ENCODE results near the gene COA1.

Gene COA1

DNA sequence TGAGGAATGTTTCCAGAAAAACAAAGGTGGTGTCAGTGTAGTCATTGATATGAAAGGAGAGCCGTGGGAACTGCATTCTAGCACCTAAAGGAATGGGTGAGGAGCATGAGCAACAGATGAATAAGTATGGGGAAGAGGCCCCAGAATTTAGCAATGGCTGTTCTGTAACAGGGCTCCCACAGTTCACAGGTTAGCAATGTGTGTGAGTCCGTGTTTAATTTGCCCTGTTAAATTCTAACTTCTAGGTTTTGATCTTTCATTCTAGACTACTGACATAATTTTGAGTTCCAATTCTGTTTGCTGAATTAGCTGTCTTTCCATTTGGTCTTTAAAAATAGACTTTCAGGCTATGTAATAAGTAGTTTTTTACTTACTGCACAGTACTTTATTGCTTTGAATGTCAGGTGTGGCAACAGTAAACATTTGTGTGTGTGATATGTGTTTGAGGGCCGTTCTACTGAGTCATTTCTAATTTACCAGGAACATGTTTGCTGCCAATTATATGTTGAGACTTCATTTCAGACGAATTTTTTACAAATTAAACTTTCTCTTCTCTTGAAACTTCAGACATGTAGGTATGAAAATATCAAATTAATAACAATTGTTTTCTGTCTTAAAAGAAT, 137.7 kb downstream of the COA1 start:
- no peak for DNase-seq (ENCODE audit: low read depth in 3 of 3)

DNA sequence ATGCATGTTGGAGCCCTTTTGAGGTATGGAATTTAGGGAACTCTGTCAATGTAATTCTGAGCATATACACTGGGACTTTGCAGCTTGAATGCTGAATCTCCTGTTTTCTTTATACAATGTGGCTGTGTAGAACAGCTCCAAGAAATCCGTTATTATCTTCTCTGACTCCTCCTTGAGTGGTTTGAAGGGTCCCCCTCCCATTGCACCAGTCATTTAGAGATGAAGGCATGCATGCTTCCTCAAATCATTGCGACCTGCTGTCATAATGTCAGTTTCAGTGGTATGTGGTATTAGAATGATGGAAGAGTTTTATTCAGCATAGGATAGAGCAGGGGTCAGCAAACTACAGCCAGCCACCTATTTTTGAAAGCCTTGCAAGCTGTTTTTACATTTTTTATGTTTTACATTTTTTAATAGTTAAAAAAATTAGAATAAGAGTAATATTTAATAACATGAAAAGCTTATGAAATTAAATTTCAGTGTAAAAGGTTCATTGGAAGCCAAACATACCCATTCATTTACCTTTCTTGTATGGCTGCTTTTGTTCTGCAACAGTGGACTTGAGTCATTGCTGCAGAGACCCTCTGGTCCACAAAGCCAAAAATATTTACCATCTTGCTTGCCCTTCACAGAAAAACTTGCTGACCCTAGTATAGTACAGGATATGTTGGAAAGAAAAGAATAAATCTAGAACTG, 138.3 kb downstream of the COA1 start:
- DNase-seq (ENCODE audit: low read depth in 3 of 3), result no peak

DNA sequence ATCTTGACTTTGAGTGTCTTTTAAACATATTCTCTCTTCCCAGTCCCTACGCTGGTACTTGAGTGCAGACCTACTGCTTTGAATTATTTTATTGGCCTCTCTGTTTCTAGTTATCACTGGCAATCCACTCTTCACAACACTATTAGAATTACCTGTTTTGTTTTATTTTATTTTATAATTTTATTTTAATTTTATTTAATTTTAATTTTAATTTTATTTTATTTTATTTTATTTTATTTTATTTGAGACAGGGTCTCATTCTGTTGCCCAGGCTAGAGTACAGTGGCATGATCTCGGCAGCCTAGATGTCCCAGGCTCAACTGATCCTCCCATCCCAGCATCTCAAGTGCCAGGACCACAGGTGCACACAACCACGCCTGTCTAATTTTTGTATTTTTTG, 139.6 kb downstream of the COA1 start:
- DNase-seq (ENCODE audit: low read depth in 3 of 3), result no peak
